Peyer's patch (tissue), 4 donors: Measurements from ENCODE around the gene GKN1.

Experiments
- CTCF ChIP-seq, 6 experiments: fragments of 450-650 bp in 4 of 6; fragments of 200-600 bp in 2 of 6; sonication (generic) in 1 of 6; IDR thresholded peaks; one replicate each; pipeline ENCODE4 v1.5.1; 2017 to 2019; ENCODE audit warnings: antibody characterized with exemption in 6 of 6, mild to moderate bottlenecking in 3 of 6, moderate library complexity in 1 of 6
- POLR2A ChIP-seq, 2 donors: fragments of 450-650 bp; IDR thresholded peaks; one replicate each; pipeline ENCODE4 v1.5.1; 2017; ENCODE audit warnings: antibody characterized with exemption in 2 of 2, mild to moderate bottlenecking in 2 of 2, moderate library complexity in 2 of 2

GRCh38 chr2:68926796-68927195 is 47.6 kb upstream of the GKN1 start:
- TF ChIP-seq CTCF (IDR thresholded peaks at IDR 0.05): no peak
- TF ChIP-seq POLR2A (IDR thresholded peaks at IDR 0.05): no peak
